Activated naive CD4-positive, alpha-beta T cell (primary cell): Measurements from ENCODE around the gene OPRD1.
"Not testable (repeated sequence)": the region's sequence is repeated elsewhere in the genome, so short reads cannot be mapped to it uniquely, and the experiment has no call there.

Experiments used
- DNase-seq, 4 experiments: peaks; one replicate each; lab custom pipeline; 2025; lab: John Stamatoyannopoulos, UW

Gene OPRD1

DNA sequence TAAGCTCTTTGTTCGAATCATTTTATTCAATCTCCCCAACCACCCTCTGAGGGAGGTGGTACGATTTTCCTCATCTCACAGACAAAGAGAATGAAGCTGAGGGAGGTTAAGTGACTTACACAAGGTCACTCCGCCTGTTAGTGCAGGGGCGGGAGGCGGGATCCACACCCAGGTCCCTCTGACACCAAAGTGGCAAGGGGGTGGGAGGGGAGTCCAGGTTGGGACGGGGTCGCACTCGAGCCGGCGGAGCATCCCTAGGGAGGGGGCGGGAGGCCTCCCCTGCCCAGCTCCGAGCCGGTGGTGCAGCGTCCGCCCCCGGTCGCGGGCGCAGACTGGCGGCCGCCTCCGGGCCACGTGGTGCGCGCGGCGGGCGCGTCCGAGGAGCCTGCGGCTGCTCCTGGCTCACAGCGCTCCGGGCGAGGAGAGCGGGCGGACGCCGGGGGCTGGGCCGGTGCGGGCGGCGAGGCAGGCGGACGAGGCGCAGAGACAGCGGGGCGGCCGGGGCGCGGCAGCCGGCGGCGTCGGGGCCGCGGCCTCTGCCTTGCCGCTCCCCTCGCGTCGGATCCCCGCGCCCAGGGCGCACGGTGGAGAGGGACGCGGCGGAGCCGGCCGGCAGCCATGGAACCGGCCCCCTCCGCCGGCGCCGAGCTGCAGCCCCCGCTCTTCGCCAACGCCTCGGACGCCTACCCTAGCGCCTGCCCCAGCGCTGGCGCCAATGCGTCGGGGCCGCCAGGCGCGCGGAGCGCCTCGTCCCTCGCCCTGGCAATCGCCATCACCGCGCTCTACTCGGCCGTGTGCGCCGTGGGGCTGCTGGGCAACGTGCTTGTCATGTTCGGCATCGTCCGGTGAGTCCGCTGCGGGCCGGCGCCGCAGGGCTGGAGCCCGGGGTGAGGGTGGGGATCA is at the start of gene OPRD1:
OPRD1 (plus strand) TSS at position 405 of the 903 bp plus-strand sequence; CDS start at position 619, 214 bp downstream.
- no peak for DNase-seq

GRCh38 chr1:28766532-28767183 is 45.3 kb upstream of the OPRD1 start:
- no peak for DNase-seq

DNA sequence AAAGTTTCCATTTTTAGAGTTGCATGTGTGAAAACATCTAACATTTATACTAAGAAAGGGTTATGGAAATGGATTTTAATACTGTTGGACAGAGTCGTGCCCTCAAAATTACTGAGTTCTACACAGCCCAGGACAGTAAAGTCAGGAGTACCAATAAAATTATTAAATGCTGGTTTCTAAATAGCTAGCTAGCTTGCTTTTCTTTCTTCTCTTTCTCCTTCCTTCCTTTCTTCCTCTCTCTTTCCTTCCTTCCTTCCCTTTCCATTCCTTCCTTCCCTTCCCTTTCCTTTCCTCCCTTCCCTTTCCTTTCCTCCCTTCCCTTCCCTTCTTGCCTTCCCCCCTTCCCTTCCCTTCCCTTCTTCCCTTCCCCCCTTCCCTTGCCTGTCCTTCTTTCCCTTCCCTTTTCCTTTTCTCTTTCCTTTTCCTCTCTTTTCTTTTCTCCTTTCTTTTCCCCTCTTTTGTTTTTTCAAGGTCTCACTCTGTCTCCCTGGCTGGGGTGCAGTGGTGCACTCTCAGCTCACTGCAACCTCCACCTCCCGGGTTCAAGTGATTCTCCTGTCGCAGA is 41.3 kb upstream of the OPRD1 start:
- no peak for DNase-seq

GRCh38 chr1:28771921-28772320 is 40.0 kb upstream of the OPRD1 start:
- not testable (repeated sequence) for DNase-seq

- no peak for DNase-seq
Observed at GRCh38 chr1:28773105-28773504, 38.9 kb upstream of the OPRD1 start.

DNA sequence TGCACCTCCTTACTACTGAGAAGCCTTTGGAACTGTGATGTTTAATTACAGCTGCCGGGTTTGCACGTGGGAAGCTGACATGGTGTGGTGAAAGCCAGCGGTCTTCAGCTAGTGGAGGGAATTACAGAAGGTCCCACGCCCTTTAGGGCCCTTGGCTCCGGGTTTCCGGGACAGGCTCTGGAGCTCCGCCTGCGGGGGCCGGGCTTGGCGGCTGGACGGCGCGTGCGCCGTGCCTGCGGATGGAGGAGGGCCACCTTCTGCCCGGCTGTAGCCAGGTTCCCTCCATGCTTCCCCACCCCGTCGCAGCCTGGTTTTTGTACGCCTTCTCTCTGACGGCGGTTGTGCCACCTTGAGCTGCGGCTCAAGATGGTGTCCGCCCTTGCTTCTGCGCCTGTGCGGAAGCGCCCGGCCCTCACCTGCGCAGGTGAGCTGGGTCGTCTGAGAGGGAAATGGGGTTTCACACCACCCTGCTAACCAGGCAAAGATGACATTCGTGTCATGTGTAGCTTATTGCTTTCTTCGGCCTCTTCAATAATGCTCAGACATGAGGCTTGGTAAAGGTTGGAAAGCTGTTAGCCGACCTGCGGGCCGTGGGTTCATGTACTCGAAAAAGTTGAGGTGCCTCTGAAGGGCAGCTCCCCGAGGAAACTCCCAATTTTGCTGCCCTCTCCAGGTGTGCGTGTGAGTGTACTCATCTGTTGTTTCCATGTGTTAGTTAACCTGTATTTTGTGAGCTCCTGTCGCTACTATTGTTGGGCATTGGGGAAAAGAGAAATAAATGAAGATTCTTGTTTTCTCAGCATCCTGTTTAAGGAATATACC is 36.6 kb upstream of the OPRD1 start:
- DNase-seq, result peak in 3 of 4 experiments; percentile 17 to 54 (median 28)

- no peak for DNase-seq
Observed at GRCh38 chr1:28776341-28776740, 35.6 kb upstream of the OPRD1 start.

DNA sequence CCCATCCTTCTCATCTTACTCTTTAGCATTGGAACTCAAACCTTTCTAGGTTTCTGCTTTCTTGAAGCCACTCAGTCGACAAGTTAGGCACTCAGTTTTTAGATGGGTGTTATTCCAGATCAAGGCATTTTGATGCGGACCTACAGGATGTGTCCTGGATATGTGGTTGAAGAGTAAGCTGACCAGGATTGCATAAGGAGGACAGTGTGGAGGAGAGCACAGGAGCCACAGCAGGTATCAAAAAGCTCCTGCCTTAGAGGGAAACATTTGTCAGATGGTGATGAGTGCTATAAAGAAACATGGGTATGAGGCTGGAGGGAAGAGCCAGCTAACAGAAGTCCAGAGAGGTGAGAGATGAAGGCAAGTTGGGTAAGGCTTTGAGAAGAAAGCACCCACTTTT is 33.9 kb upstream of the OPRD1 start:
- DNase-seq, result no peak

- no peak for DNase-seq
Observed at GRCh38 chr1:28779751-28780408, 32.1 kb upstream of the OPRD1 start.

- no peak for DNase-seq
Observed at GRCh38 chr1:28781305-28781704, 30.7 kb upstream of the OPRD1 start.

DNA sequence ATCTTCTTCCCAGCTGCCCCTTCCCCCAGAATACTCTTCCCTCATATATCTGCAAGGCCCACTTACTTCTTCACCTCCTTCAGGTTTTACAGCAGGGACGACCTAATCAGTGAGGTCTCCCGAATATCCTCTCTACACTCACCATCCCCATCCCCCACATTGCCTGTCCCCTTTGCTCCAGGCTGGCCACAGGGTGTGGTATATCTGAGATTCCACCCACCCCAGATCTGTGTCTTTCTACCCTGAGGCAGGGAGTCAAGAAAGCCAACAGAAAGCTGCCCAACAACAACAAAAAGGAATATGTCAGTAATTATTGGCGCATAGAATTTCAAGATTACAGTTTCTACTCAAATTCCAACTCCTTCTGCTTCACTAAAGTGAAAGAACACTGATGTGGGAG is 30.0 kb upstream of the OPRD1 start:
- no peak for DNase-seq

DNA sequence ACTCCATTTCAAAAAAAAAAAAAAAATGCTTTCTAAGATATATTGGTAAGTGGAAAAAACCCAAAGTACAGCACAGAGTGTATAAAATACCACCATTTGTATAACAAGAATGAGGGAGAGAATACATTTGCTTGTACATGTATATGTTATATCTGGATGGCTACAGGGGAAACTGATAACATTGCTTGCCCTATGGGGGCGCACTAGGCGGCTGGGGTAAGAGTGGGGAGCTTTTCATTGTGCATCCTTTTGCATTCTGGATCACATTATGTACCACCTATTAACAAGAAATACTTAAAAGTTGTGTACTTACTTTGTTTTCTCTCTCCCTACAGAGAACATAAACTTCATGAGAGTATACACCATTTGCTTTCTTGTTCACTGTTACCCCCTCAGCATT is 28.6 kb upstream of the OPRD1 start:
- no peak for DNase-seq

- DNase-seq, result no peak
Observed at GRCh38 chr1:28789412-28789811, 22.6 kb upstream of the OPRD1 start.

DNA sequence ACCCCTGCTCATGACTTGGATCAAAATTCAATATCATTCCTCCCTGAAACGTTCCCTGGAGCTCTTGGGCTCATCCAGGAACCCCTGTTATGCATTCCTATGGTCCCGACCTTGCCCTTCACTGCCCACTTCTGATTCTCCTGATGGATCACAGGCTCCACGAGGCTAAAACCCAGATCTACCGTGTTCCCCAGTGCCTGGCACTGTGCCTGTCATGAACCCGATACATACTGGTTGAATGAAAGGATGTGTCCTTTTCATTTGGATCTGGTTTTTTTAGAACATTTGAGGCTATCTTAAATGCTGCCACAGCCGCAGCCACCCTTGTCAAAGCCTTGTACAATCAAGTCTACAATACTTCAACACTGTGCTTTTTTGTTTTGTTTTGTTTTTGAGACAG is 22.2 kb upstream of the OPRD1 start:
- DNase-seq, result no peak

DNA sequence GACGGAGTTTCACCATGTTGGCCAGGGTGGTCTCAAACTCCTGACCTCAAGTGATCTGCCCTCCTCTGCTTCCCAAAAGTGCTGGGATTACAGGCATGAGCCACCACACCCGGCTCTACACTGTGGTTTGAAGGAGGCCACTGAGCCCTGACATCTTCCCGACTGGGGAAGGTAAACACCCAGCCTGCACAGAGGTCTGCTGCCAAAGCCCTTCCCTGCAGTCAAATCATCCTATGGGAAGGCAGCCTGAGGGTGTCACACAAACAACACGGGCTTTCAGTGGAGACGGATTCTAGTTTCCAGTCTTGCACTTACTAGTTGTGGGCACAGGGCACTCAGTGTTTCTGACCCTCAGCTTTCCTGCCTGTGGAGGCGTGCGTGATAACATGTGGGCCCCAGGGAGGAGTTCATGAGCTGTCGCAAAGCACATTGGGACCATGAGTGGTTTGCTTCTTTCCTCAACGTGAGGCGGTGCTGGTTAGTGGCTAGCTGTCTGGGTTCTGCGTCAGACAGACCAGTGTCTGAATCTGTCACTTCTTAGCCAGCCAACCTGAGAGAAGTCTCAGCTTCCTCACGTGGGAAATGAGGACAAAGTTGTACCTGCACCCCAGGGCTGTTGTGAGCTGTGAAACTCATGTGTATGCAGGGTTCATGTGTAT is 21.5 kb upstream of the OPRD1 start:
- DNase-seq, result no peak

- not testable (repeated sequence) for DNase-seq
Observed at GRCh38 chr1:28791929-28792328, 20.0 kb upstream of the OPRD1 start.

- no peak for DNase-seq
Observed at GRCh38 chr1:28792644-28793121, 19.3 kb upstream of the OPRD1 start.

DNA sequence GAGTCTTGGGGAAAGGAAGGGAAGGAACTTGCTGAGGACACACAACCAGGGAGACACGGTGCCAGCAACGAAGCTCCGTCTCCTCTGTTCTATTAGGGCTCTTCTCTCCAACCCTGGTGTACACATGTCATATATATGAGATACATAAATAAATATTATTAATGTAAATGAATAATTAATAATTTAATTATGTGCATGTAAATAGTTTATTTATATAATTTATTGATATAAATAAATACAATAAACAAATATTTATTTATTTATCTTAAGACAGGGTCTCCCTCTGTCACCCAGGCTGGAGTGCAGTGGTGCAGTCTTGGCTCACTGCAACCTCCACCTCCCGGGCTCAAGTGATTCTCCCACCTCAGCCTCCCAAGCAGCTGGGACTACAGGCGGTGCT is 17.4 kb upstream of the OPRD1 start:
- DNase-seq, result not testable (repeated sequence)

GRCh38 chr1:28796352-28797211 is 15.4 kb upstream of the OPRD1 start:
- DNase-seq, result no peak

- no peak for DNase-seq
Observed at GRCh38 chr1:28800324-28800723, 11.6 kb upstream of the OPRD1 start.
